B cell (primary cell): ENCODE results near the gene PDE3A.

Source experiments
- EZH2 ChIP-seq: IDR thresholded peaks from 2 replicates; pipeline ENCODE4 v1.6.1; 2012; ENCODE audit warnings: borderline replicate concordance, low read depth, mild to moderate bottlenecking, moderate library complexity, low read length; ENCODE audit not compliant: insufficient read depth, poor library complexity, severe bottlenecking
- TF ChIP-seq, protein P1 (sequence below): fragments of 200-600 bp; IDR thresholded peaks from one replicate; pipeline ENCODE4 v1.8.0; 2022; ENCODE audit warnings: antibody characterized with exemption, mild to moderate bottlenecking

DNA sequence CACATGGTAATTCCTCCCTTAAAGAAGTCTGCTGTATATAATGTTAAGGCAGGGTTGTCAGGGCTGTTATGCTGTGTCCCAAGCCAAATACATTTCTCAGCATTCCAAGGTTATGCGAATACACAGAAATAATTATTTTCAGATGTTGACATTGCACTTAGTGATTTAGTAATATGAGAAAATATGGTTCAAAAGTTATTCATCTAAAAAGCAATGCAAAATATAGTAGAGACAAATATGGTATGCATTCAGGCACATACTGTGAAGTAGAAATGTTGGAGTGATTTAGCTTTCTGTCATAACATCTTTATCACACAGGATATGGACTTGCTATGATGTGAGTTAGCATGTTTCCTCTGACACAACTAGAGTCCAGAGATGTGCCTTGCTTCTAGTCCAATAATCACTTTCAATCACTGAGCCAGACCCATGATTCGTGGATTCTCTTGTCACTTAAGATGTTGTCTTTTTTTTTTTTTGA is 70.0 kb downstream of the PDE3A start:
- TF ChIP-seq, protein P1, sequence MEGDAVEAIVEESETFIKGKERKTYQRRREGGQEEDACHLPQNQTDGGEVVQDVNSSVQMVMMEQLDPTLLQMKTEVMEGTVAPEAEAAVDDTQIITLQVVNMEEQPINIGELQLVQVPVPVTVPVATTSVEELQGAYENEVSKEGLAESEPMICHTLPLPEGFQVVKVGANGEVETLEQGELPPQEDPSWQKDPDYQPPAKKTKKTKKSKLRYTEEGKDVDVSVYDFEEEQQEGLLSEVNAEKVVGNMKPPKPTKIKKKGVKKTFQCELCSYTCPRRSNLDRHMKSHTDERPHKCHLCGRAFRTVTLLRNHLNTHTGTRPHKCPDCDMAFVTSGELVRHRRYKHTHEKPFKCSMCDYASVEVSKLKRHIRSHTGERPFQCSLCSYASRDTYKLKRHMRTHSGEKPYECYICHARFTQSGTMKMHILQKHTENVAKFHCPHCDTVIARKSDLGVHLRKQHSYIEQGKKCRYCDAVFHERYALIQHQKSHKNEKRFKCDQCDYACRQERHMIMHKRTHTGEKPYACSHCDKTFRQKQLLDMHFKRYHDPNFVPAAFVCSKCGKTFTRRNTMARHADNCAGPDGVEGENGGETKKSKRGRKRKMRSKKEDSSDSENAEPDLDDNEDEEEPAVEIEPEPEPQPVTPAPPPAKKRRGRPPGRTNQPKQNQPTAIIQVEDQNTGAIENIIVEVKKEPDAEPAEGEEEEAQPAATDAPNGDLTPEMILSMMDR = no peak
- TF ChIP-seq EZH2 = no peak
